Loucy (cell line): ENCODE measurements around the gene METRNL.

Experiments
- EZH2phosphoT487 ChIP-seq: fragments of 200-600 bp; IDR thresholded peaks from 2 replicates; pipeline ENCODE4 v1.6.1; 2018; ENCODE audit warnings: antibody characterized with exemption, mild to moderate bottlenecking, moderate library complexity, borderline replicate concordance
- TF ChIP-seq, protein P1 (sequence below): fragments of 200-600 bp; sonication (generic); conservative IDR thresholded peaks from 2 replicates; pipeline ENCODE4 v1.5.1; 2014; ENCODE audit warnings: mild to moderate bottlenecking, antibody characterized with exemption, low read length

DNA sequence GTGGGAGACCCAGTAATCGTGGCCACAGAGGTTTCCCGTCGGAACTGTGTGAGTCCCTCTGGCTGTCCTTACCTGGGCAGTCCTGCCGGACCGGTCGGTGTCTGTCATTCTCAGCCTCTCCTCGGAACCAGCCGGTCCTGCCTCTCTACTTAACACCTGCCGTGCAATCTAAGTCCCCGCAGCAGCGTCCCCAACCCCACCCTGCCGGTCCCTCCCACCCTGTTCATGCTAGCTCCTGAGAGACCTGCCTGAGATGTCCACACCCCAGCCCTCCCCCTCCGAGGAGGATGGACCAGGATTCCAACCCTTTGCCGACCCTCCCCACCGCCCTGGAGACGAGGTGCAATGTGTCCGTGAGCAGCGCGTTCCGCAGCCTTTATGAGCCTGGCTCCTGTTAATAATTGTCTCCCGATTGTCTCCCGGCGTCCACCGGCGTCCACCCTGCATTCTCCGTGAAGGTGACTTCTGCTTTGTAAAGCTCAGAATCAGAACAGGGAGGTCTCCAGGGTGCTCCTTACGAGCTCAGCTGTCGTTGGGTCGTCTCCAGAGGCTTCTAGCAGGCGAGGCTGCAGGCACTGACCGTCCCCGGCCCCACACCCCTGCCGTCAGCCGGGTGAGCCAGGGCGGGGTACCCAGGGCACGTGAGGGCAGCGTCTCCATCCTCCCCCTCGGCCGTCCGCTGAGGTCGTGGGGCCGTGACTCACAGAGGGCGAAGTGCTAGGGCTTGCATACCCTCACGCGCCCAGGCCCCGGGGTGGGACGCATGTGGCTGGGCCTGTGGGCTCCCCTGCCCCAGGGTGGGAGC lies 10.1 kb downstream of the METRNL start:
- TF ChIP-seq, protein P1, sequence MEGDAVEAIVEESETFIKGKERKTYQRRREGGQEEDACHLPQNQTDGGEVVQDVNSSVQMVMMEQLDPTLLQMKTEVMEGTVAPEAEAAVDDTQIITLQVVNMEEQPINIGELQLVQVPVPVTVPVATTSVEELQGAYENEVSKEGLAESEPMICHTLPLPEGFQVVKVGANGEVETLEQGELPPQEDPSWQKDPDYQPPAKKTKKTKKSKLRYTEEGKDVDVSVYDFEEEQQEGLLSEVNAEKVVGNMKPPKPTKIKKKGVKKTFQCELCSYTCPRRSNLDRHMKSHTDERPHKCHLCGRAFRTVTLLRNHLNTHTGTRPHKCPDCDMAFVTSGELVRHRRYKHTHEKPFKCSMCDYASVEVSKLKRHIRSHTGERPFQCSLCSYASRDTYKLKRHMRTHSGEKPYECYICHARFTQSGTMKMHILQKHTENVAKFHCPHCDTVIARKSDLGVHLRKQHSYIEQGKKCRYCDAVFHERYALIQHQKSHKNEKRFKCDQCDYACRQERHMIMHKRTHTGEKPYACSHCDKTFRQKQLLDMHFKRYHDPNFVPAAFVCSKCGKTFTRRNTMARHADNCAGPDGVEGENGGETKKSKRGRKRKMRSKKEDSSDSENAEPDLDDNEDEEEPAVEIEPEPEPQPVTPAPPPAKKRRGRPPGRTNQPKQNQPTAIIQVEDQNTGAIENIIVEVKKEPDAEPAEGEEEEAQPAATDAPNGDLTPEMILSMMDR: no peak
- no peak for TF ChIP-seq EZH2phosphoT487
